Measurements from ENCODE around the gene HPGD. TPM values are rescaled to one million over a fixed set of nuclear protein-coding genes. Genes with fewer than 3 reads are reported as not detected.

HPGD gene
- total RNA-seq, 2 donors from 2014 or later, result 0.33 to 9.1 TPM

- TF ChIP-seq POLR2A (IDR thresholded peaks at IDR 0.05), result no peak
- TF ChIP-seq, protein P1, sequence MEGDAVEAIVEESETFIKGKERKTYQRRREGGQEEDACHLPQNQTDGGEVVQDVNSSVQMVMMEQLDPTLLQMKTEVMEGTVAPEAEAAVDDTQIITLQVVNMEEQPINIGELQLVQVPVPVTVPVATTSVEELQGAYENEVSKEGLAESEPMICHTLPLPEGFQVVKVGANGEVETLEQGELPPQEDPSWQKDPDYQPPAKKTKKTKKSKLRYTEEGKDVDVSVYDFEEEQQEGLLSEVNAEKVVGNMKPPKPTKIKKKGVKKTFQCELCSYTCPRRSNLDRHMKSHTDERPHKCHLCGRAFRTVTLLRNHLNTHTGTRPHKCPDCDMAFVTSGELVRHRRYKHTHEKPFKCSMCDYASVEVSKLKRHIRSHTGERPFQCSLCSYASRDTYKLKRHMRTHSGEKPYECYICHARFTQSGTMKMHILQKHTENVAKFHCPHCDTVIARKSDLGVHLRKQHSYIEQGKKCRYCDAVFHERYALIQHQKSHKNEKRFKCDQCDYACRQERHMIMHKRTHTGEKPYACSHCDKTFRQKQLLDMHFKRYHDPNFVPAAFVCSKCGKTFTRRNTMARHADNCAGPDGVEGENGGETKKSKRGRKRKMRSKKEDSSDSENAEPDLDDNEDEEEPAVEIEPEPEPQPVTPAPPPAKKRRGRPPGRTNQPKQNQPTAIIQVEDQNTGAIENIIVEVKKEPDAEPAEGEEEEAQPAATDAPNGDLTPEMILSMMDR (IDR thresholded peaks at IDR 0.05), result no peak
- H3K27ac ChIP-seq, result no peak overlapping the region
- intact Hi-C loops (cut with DNase I), result no loop called here
- no peak for ATAC-seq
- H3K4me1 ChIP-seq, result no peaks in the 10 kb centered on the region
- no peaks in the 10 kb centered on the region for H3K27me3 ChIP-seq
- 28 to 41% methylated on average over 3 of the region's 3 CpGs for WGBS, 2 donors
- H3K4me3 ChIP-seq, result no peak overlapping the region
- DNase-seq, result no peak
- no peaks in the 10 kb centered on the region for H3K9me3 ChIP-seq
- no peaks in the 10 kb centered on the region for H3K36me3 ChIP-seq (replicated peaks in 1 of 2; ENCODE audit: insufficient read depth in 1 of 2, low read depth in 2 of 2)
Observed at GRCh38 chr4:174505007-174505406, 17.3 kb downstream of the HPGD start.

DNA sequence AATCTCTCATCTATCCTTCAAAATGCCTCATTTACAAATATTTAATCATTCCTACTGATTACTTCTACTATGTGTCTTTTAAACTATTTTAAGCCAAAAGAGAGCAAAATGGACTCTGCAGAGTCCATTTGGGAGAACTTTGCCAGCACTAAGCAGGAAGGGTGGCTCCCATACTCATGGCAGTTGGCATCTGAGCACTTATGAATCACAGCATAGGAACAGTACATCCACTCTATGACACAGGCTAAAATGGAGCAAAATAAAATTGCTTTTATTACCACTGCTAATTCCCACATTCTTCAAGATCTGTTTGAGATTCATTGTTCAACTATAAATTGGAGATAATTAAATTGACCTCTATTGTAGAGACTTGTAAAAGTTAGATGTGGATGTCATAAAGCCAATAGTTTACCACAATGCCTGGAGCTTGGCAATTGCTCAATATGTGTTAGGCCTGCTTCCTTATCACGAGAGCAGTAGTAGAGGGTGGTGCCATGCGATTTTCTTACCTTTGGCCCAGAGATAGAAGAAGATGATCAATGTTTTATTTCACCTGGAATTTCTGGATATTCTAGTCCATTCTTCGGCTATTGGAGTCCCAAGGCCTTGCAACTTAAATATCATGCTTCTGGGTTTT, 19.1 kb downstream of the HPGD start:
- Histone ChIP-seq H3K9me3 (no peaks in the 10 kb centered on the region), H3K4me1 (no peaks in the 10 kb centered on the region), H3K27me3 (no peaks in the 10 kb centered on the region), H3K27ac (no peak overlapping the region), H3K36me3 (replicated peaks in 1 of 2; ENCODE audit: insufficient read depth in 1 of 2, low read depth in 2 of 2) (no peaks in the 10 kb centered on the region), H3K4me3 (no peak overlapping the region)
- ATAC-seq (no peak), DNase-seq (no peak)
- intact Hi-C loops (cut with DNase I), result no loop called here
- TF ChIP-seq, protein P1 (IDR thresholded peaks at IDR 0.05), result no peak
- TF ChIP-seq POLR2A (IDR thresholded peaks at IDR 0.05), result no peak
- WGBS, 2 donors, result 56 to 70% methylated on average over 3 of the region's 3 CpGs

- intact Hi-C loops (cut with DNase I), result no loop called here
- TF ChIP-seq POLR2A (IDR thresholded peaks at IDR 0.05), result no peak
- TF ChIP-seq, protein P1 (IDR thresholded peaks at IDR 0.05), result no peak
- Histone ChIP-seq H3K36me3 (replicated peaks in 1 of 2; ENCODE audit: insufficient read depth in 1 of 2, low read depth in 2 of 2) (no peaks in the 10 kb centered on the region), H3K9me3 (no peaks in the 10 kb centered on the region), H3K4me3 (no peak overlapping the region), H3K27ac (no peak overlapping the region), H3K27me3 (no peaks in the 10 kb centered on the region), H3K4me1 (no peaks in the 10 kb centered on the region)
- DNase-seq (no peak), ATAC-seq (no peak)
- WGBS, 2 donors, result 74 to 81% methylated on average over 3 of the region's 3 CpGs
Observed at GRCh38 chr4:174496631-174497432, 25.5 kb downstream of the HPGD start.

GRCh38 chr4:174495626-174496025, 26.7 kb downstream of the HPGD start:
- Histone ChIP-seq H3K4me3 (no peak overlapping the region), H3K9me3 (no peaks in the 10 kb centered on the region), H3K36me3 (replicated peaks in 1 of 2; ENCODE audit: insufficient read depth in 1 of 2, low read depth in 2 of 2) (no peaks in the 10 kb centered on the region), H3K4me1 (no peaks in the 10 kb centered on the region), H3K27ac (no peak overlapping the region), H3K27me3 (no peaks in the 10 kb centered on the region)
- TF ChIP-seq, protein P1 (IDR thresholded peaks at IDR 0.05), result no peak
- no peak for TF ChIP-seq POLR2A (IDR thresholded peaks at IDR 0.05)
- no peak for ATAC-seq
- WGBS, 2 donors, result 42 to 43% methylated on average over 2 of the region's 2 CpGs
- no peak for DNase-seq
- intact Hi-C loops (cut with DNase I), result no loop called here

Measured in body of pancreas (tissue), 4 donors.